IMR-90 (cell line): ENCODE measurements around the gene PRC1. TPM values are rescaled to one million over a fixed set of nuclear protein-coding genes. Genes with fewer than 3 reads are reported as not detected.

ENCODE experiments used
- ATAC-seq: fragments of 200-7000 bp; cut with Tn5 transposase; 2 replicates; pipeline ENCODE4 v1.9.1; 2020; ENCODE audit warnings: low read depth, mild to moderate bottlenecking, moderate library complexity
- BruUV-seq: library from RNA; stranded (reverse); fragments of 400-500 nt; replicated peaks from 2 replicates; lab custom pipeline; 2021; lab: Mats Ljungman, UMichigan
- CTCF ChIA-PET: fragments of 300-600 bp; formaldehyde crosslinking; extraction: SDS; loops from one replicate; lab custom pipeline; 2021; ENCODE audit warnings: antibody characterized with exemption; lab: Yijun Ruan, JAX
- POLR2A ChIA-PET: fragments of 300-600 bp; sonication (Branson Sonifier 250); formaldehyde crosslinking; loops from one replicate; lab custom pipeline; 2022; ENCODE audit warnings: antibody characterized with exemption; ENCODE audit not compliant: unreplicated experiment; lab: Charles Lee
- DNase-seq: peaks from one replicate; pipeline ENCODE4 v3.0.0; 2013
- H2AFZ ChIP-seq: replicated peaks from 2 replicates; pipeline ENCODE3; 2013; ENCODE audit warnings: low read length, mild to moderate bottlenecking; ENCODE audit not compliant: poor library complexity
- H2AK5ac ChIP-seq: 2 replicates; pipeline ENCODE4 v1.6.1; 2013; ENCODE audit warnings: low read depth, low read length, inconsistent platforms
- H2AK9ac ChIP-seq: replicated peaks from 2 replicates; pipeline ENCODE3; 2013; ENCODE audit warnings: mild to moderate bottlenecking, low read depth, low read length, moderate library complexity; ENCODE audit not compliant: poor library complexity
- H2BK120ac ChIP-seq: 2 replicates; pipeline ENCODE4 v1.6.1; 2013; ENCODE audit warnings: low read depth, low read length, inconsistent platforms
- H2BK15ac ChIP-seq: 3 replicates; pipeline ENCODE4 v1.6.1; 2013; ENCODE audit warnings: low read depth, low read length, inconsistent platforms
- H2BK20ac ChIP-seq: 2 replicates; pipeline ENCODE4 v1.6.1; 2013; ENCODE audit warnings: low read depth, mild to moderate bottlenecking, inconsistent platforms, low read length, moderate library complexity
- H2BK5ac ChIP-seq: 2 replicates; pipeline ENCODE4 v1.6.1; 2013; ENCODE audit warnings: mild to moderate bottlenecking, low read depth, low read length, inconsistent platforms; ENCODE audit not compliant: poor library complexity, severe bottlenecking
- H3K14ac ChIP-seq: replicated peaks from 2 replicates; pipeline ENCODE4 v1.6.1; 2013; ENCODE audit warnings: low read depth, low read length, inconsistent platforms
- H3K18ac ChIP-seq: 2 replicates; pipeline ENCODE4 v1.6.1; 2013; ENCODE audit warnings: low read depth, low read length, control low read depth
- H3K23ac ChIP-seq: 2 replicates; pipeline ENCODE4 v1.6.1; 2013; ENCODE audit warnings: low read depth, low read length, inconsistent platforms
- H3K27ac ChIP-seq: 2 replicates; pipeline ENCODE4 v1.5.1; 2013; ENCODE audit warnings: mild to moderate bottlenecking, control low read depth, low read length; ENCODE audit not compliant: insufficient read depth
- H3K27me3 ChIP-seq: 2 replicates; pipeline ENCODE4 v1.6.1; 2013; ENCODE audit warnings: low read length; ENCODE audit not compliant: control insufficient read depth, insufficient read depth
- H3K36me3 ChIP-seq: 2 replicates; pipeline ENCODE4 v1.6.1; 2013; ENCODE audit warnings: low read length, mixed read lengths; ENCODE audit not compliant: control insufficient read depth, insufficient read depth
- H3K4ac ChIP-seq: 2 replicates; pipeline ENCODE4 v1.6.1; 2013; ENCODE audit warnings: low read depth, low read length, inconsistent platforms
- H3K4me1 ChIP-seq: 2 replicates; pipeline ENCODE4 v1.6.1; 2013; ENCODE audit warnings: low read length, mixed read lengths; ENCODE audit not compliant: control insufficient read depth, insufficient read depth
- H3K4me2 ChIP-seq: 2 replicates; pipeline ENCODE4 v1.6.1; 2013; ENCODE audit warnings: low read depth, mild to moderate bottlenecking, control low read depth, low read length, moderate library complexity
- H3K4me3 ChIP-seq: 2 replicates; pipeline ENCODE4 v1.5.1; 2013; ENCODE audit warnings: low read depth, mild to moderate bottlenecking, control low read depth, low read length, moderate library complexity; ENCODE audit not compliant: insufficient read depth
- H3K56ac ChIP-seq: 2 replicates; pipeline ENCODE4 v1.6.1; 2013; ENCODE audit warnings: low read length, inconsistent platforms; ENCODE audit not compliant: insufficient read depth; ENCODE audit errors: extremely low read depth
- H3K79me1 ChIP-seq, 2 experiments: 2 replicates each; pipeline ENCODE4 v1.6.1; 2013; ENCODE audit warnings: low read length in 2 of 2, inconsistent platforms in 1 of 2, low read depth in 1 of 2
- H3K9ac ChIP-seq: 2 replicates; pipeline ENCODE4 v1.6.1; 2013; ENCODE audit warnings: low read depth, low read length, control low read depth
- H3K9me1 ChIP-seq: 2 replicates; pipeline ENCODE4 v1.6.1; 2013; ENCODE audit warnings: low read length, inconsistent platforms; ENCODE audit not compliant: insufficient read depth
- H3K9me3 ChIP-seq: 2 replicates; pipeline ENCODE4 v1.6.1; 2013; ENCODE audit warnings: low read length; ENCODE audit not compliant: control insufficient read depth, insufficient read depth
- H4K20me1 ChIP-seq: 2 replicates; pipeline ENCODE4 v1.6.1; 2013; ENCODE audit warnings: low read length, inconsistent platforms; ENCODE audit not compliant: insufficient read depth
- H4K5ac ChIP-seq: 2 replicates; pipeline ENCODE4 v1.6.1; 2013; ENCODE audit warnings: mild to moderate bottlenecking, low read depth, low read length, control low read depth
- H4K8ac ChIP-seq, 2 experiments: 2 replicates each; pipeline ENCODE4 v1.6.1; 2013; ENCODE audit warnings: low read depth in 2 of 2, low read length in 2 of 2, control low read depth in 1 of 2, inconsistent platforms in 1 of 2
- H4K91ac ChIP-seq: 2 replicates; pipeline ENCODE4 v1.6.1; 2013; ENCODE audit warnings: low read depth, low read length, inconsistent platforms; ENCODE audit not compliant: insufficient read depth
- BHLHE40 ChIP-seq: fragments of 150-350 bp; IDR thresholded peaks from 2 replicates; pipeline ENCODE4 v1.6.1; 2016; ENCODE audit warnings: mild to moderate bottlenecking, low read depth, low read length
- CEBPB ChIP-seq: IDR thresholded peaks from 2 replicates; pipeline ENCODE4 v1.6.1; 2012; ENCODE audit warnings: low read depth, low read length, improper control_type of control experiment
- CHD1 ChIP-seq: IDR thresholded peaks from 2 replicates; pipeline ENCODE4 v1.6.1; 2012; ENCODE audit warnings: low read depth, low read length, improper control_type of control experiment
- FOS ChIP-seq: fragments of 150-350 bp; IDR thresholded peaks from 2 replicates; pipeline ENCODE4 v1.6.1; 2016; ENCODE audit warnings: low read depth, low read length
- MAFK ChIP-seq: IDR thresholded peaks from 2 replicates; pipeline ENCODE4 v1.6.1; 2012; ENCODE audit warnings: low read depth, low read length, improper control_type of control experiment
- MAZ ChIP-seq: IDR thresholded peaks from 2 replicates; pipeline ENCODE4 v1.6.1; 2012; ENCODE audit warnings: low read depth, mild to moderate bottlenecking, low read length, improper control_type of control experiment, moderate library complexity, borderline replicate concordance
- MXI1 ChIP-seq: IDR thresholded peaks from 2 replicates; pipeline ENCODE4 v1.6.1; 2012; ENCODE audit warnings: low read depth, mild to moderate bottlenecking, low read length, moderate library complexity, borderline replicate concordance
- POLR2A ChIP-seq: IDR thresholded peaks from 2 replicates; pipeline ENCODE4 v1.6.1; 2012; ENCODE audit warnings: mild to moderate bottlenecking, low read depth, low read length
- RAD21 ChIP-seq: IDR thresholded peaks from 2 replicates; pipeline ENCODE4 v1.6.1; 2012; ENCODE audit warnings: low read length, improper control_type of control experiment
- RCOR1 ChIP-seq: IDR thresholded peaks from 2 replicates; pipeline ENCODE4 v1.6.1; 2012; ENCODE audit warnings: mild to moderate bottlenecking, low read length, improper control_type of control experiment; ENCODE audit not compliant: insufficient replicate concordance
- RFX5 ChIP-seq: IDR thresholded peaks from 2 replicates; pipeline ENCODE4 v1.8.0; 2012; ENCODE audit warnings: low read depth, mild to moderate bottlenecking, low read length, moderate library complexity
- SMC3 ChIP-seq: fragments of 150-350 bp; IDR thresholded peaks from 2 replicates; pipeline ENCODE4 v1.6.1; 2016; ENCODE audit warnings: low read depth, mild to moderate bottlenecking, antibody characterized with exemption, low read length, moderate library complexity
- WGBS, 2 experiments: methylation state at CpG; one replicate each; pipeline versions ENCODE4 v1.1.5 to v1.1.7; 2013; ENCODE audit warnings: missing lambda C conversion rate in 2 of 2; ENCODE audit not compliant: insufficient read length in 1 of 2; ENCODE audit errors: extremely low coverage in 2 of 2; 5-methylcytosine and 5-hydroxymethylcytosine counted together
- dilution Hi-C: fragments of 300-500 bp; cut with HindIII; formaldehyde crosslinking; loops from one replicate; pipeline ENCODE4 v1.14.3; 2018; ENCODE audit warnings: low sequenced_read_pairs; ENCODE audit not compliant: unreplicated experiment
- in situ Hi-C: fragments of 300-500 bp; cut with MboI; formaldehyde crosslinking; loops from 3 replicates; pipeline ENCODE4 v1.14.3; 2019; ENCODE audit warnings: low sequenced_read_pairs, inconsistent platforms, mixed read lengths
- intact Hi-C: fragments of 100-400 bp; cut with micrococcal nuclease; formaldehyde crosslinking; loops from 2 replicates; pipeline ENCODE4 v1.10.0; 2022
- polyA plus RNA-seq, 3 experiments: library from polyadenylated mRNA; depleted of rRNA; stranded (reverse); fragments of >200 nt; gene quantifications; 2 replicates each; pipeline ENCODE4 v1.2.3, GENCODE V29; 2012; ENCODE audit warnings: low replicate concordance in 1 of 3
- total RNA-seq: library from RNA; depleted of rRNA; stranded (reverse); fragments of >200 nt; gene quantifications from 2 replicates; pipeline ENCODE4 v1.2.3, GENCODE V29; 2012
- TF ChIP-seq, protein P1 (sequence below): fragments of 150-350 bp; IDR thresholded peaks from 2 replicates; pipeline ENCODE4 v1.6.1; 2016; ENCODE audit warnings: low read depth, mild to moderate bottlenecking, low read length, moderate library complexity, borderline replicate concordance
- TF ChIP-seq, protein P2 (sequence below): conservative IDR thresholded peaks from 2 replicates; pipeline ENCODE4 v1.5.1; 2012; ENCODE audit warnings: mild to moderate bottlenecking, low read depth, low read length, improper control_type of control experiment
- TF ChIP-seq, protein P3 (sequence below): fragments of 150-350 bp; IDR thresholded peaks from 2 replicates; pipeline ENCODE4 v1.6.1; 2017; ENCODE audit warnings: mild to moderate bottlenecking, antibody characterized with exemption, low read length, low read depth

Gene PRC1
- total and polyA plus RNA-seq, 2 of the 4 experiments (the other 2 are of a cell fraction): 131 to 148 TPM

DNA sequence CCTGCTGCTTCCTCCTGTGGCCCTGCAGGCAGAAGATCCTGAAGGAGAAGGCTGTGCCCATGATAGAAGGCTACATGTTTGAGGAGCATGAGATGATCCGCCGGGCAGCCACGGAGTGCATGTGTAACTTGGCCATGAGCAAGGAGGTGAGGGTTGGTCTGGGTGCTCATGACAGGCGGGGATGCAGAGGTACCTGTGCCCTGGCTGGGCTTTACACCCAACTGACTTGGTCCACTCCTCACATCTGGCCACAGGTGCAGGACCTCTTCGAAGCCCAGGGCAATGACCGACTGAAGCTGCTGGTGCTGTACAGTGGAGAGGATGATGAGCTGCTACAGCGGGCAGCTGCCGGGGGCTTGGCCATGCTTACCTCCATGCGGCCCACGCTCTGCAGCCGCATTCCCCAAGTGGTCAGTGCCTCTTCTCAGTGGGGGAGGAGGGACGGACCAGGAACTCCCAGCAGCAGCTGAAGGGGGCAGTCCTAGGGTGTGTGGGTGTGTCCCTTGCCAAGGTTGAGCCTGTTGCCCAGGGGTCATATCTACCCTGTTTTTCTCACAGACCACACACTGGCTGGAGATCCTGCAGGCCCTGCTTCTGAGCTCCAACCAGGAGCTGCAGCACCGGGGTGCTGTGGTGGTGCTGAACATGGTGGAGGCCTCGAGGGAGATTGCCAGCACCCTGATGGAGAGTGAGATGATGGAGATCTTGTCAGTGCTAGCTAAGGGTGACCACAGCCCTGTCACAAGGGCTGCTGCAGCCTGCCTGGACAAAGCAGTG is 41.2 kb downstream of the PRC1 start:
- no peaks in the 10 kb centered on the region for H4K20me1 ChIP-seq
- no peak overlapping the region for H4K8ac ChIP-seq
- H3K4me3 ChIP-seq: no peak overlapping the region
- H3K27ac ChIP-seq: no peak overlapping the region
- ChIA-PET POLR2A (no interaction called here), CTCF (no interaction called here)
- peaks cover 6% of the 10 kb centered on the region for H3K4me1 ChIP-seq
- H2AK5ac ChIP-seq: no peak overlapping the region
- H3K4ac ChIP-seq: no peak overlapping the region
- no peak overlapping the region for H3K9ac ChIP-seq
- H4K5ac ChIP-seq: no peak overlapping the region
- H2BK120ac ChIP-seq: no peak overlapping the region
- H3K56ac ChIP-seq: no peak overlapping the region
- DNase-seq (no peak), ATAC-seq (no peak)
- H2BK5ac ChIP-seq: no peak overlapping the region
- no peak overlapping the region for H3K4me2 ChIP-seq
- H2BK20ac ChIP-seq: no peak overlapping the region
- dilution Hi-C loops (no loop called here), in situ Hi-C loops (loop anchor here (10.0 kb wide), 1 partner anchor 322 kb away; no protein-coding TSS in a partner anchor), intact Hi-C loops (no loop called here)
- H3K9me1 ChIP-seq: no peaks in the 10 kb centered on the region
- no peak overlapping the region for H3K14ac ChIP-seq
- no peak overlapping the region for H2AFZ ChIP-seq
- no peak overlapping the region for H4K91ac ChIP-seq
- no peak overlapping the region for H3K23ac ChIP-seq
- peaks cover 48% of the 10 kb centered on the region for H3K36me3 ChIP-seq
- H3K79me1 ChIP-seq: peaks cover 6 to 26% of the 10 kb centered on the region in 2 experiments; a peak in 3 of 4 replicates
- no TSS peak for BruUV-seq
- no peaks in the 10 kb centered on the region for H3K27me3 ChIP-seq
- no peak overlapping the region for H2AK9ac ChIP-seq
- no peak overlapping the region for H2BK15ac ChIP-seq
- WGBS, 2 experiments: 93% methylated on average over 5 of the region's 14 CpGs; no CpG with 5 or more reads in 1 of the 2 experiments
- TF ChIP-seq BHLHE40 (no peak), MAZ (no peak), RCOR1 (no peak), CHD1 (no peak), FOS (no peak), CEBPB (no peak), MXI1 (no peak), SMC3 (no peak), MAFK (no peak), POLR2A (no peak), RFX5 (no peak), RAD21 (no peak)
- TF ChIP-seq, protein P1, sequence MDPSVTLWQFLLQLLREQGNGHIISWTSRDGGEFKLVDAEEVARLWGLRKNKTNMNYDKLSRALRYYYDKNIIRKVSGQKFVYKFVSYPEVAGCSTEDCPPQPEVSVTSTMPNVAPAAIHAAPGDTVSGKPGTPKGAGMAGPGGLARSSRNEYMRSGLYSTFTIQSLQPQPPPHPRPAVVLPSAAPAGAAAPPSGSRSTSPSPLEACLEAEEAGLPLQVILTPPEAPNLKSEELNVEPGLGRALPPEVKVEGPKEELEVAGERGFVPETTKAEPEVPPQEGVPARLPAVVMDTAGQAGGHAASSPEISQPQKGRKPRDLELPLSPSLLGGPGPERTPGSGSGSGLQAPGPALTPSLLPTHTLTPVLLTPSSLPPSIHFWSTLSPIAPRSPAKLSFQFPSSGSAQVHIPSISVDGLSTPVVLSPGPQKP: no peak
- TF ChIP-seq, protein P2, sequence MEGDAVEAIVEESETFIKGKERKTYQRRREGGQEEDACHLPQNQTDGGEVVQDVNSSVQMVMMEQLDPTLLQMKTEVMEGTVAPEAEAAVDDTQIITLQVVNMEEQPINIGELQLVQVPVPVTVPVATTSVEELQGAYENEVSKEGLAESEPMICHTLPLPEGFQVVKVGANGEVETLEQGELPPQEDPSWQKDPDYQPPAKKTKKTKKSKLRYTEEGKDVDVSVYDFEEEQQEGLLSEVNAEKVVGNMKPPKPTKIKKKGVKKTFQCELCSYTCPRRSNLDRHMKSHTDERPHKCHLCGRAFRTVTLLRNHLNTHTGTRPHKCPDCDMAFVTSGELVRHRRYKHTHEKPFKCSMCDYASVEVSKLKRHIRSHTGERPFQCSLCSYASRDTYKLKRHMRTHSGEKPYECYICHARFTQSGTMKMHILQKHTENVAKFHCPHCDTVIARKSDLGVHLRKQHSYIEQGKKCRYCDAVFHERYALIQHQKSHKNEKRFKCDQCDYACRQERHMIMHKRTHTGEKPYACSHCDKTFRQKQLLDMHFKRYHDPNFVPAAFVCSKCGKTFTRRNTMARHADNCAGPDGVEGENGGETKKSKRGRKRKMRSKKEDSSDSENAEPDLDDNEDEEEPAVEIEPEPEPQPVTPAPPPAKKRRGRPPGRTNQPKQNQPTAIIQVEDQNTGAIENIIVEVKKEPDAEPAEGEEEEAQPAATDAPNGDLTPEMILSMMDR: no peak
- TF ChIP-seq, protein P3, sequence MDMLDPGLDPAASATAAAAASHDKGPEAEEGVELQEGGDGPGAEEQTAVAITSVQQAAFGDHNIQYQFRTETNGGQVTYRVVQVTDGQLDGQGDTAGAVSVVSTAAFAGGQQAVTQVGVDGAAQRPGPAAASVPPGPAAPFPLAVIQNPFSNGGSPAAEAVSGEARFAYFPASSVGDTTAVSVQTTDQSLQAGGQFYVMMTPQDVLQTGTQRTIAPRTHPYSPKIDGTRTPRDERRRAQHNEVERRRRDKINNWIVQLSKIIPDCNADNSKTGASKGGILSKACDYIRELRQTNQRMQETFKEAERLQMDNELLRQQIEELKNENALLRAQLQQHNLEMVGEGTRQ: no peak
- no peak overlapping the region for H3K18ac ChIP-seq
- H3K9me3 ChIP-seq: no peaks in the 10 kb centered on the region
